ENCODE measurements around the gene TCFL5.

Gene TCFL5

GRCh38 chr20:62832212-62832922 lies 29.3 kb downstream of the TCFL5 start:
- DNase-seq, result no peak

DNA sequence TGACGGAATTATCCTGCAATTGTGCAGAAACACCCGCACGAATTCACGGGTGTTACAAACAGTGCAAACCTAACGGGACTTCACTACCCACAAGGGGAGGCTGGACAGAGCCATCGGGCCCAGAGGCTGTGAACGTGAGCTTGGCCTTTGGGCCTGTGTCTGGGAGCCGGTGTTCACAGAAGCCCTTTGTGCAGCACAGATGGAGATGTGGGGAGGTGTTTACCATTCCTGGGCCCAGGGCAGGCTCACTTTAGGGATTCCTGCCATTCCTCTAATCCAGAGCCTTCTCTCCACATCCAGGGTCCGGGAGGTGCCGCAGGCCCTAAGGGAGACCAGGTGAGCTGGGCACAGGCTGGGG lies 29.8 kb downstream of the TCFL5 start:
- DNase-seq, result no peak

- DNase-seq, result peak; percentile 22
These were observed 30.2 kb downstream of the TCFL5 start for GRCh38 chr20:62831361-62831788.

DNA sequence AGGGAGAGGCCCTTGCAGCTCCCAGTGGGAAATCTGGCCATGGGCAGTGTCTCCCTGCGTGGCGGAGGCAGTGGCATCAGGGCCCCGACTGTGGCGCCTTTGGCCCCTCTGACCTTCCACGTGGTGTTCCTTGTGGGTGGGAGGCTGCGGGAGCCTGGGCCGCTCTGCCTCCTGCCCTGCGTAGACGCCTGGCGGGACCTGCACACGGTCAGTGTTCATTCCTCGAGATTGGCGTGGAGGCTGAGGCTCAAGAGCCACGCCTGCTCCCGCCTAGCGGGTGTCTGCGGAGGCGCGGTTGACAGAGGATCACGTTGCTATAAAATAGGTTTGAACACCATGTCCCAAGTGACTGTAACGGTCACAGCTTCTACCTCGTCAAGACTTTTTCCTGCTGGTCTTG lies 30.8 kb downstream of the TCFL5 start:
- DNase-seq, result peak; percentile 50

DNA sequence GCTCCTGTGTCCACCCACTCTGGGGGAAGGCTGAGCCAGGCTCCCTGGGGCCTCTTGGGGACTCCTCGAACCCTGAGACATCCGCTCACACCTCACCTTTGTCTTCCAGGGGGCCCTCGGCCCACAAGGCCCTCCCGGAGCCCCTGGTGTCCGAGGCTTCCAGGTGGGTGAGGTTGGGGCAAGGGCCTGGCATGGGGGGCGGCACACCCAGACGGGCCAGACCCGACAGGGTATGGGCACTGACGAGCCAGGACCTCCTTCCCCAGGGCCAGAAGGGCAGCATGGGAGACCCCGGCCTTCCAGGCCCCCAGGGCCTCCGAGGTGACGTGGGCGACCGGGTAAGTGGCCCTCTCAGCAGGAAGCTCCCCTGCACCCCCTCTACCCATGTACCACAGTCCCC lies 31.4 kb downstream of the TCFL5 start:
- DNase-seq, result no peak

DNA sequence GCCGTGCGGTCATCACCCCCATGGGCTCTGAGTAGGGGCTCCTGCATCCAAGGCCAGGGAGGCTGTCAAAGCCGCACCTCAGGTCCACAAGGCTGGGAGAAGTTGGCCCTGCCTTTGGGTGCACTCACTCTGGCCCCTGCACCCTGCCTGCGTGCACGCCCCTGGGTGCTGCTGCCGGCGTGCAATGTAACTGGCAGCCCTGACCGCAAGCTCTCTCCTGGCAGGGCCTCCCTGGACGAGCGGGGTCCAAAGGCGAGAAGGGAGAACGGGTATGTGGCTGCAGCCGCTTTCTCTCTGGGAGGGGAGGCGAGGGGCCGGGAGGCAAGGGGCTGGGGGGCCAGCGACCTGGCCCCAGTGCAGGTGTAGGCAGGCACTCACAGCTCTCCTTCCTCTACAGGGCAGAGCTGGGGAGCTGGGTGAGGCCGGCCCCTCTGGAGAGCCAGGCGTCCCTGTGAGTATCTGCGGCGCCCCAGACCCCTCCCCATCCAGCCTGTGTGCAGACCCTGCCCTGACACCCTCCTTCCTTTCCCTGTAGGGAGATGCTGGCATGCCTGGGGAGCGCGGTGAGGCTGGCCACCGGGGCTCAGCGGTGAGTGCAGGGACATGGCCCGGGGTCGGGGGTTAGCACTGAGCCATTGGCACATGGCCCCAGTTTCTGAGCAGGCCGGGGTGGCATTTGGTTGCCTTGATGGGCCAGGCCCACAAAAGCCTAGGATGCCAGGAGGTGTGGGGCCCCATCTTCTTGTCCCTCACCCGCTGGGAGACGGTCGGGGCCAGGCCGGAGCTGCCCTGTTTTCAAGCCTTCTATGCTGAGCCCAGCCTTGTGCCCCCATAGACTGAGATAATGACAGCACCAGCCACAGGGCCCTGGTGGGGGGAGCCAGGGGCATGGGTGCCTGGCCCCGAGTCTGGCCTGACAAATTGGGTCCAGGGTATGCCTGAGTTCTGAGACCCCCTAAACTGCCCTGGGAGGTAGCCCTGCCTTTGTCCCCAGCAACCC lies 32.1 kb downstream of the TCFL5 start:
- no peak for DNase-seq

GRCh38 chr20:62828511-62829230 lies 33.0 kb downstream of the TCFL5 start:
- no peak for DNase-seq

DNA sequence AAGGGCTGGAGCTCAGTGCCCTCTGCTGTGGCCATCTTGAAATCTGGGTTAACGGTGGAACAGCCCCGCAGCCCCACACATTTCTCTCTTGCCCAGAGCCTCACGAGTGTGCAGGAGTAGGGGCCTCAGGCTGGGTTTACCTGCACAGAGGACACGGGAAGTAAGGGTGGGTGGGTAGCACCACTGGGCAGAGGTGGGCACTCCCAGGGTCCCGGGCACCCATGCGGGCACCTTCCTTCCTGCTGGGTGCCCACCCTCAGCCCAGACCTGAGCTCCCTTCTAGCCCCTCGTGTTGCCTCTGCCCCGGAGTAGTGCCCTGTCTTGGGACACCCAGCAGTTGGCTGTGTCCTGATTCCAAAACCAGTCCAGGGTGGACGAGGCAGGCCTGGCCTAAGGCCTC lies 33.6 kb downstream of the TCFL5 start:
- DNase-seq, result no peak

DNA sequence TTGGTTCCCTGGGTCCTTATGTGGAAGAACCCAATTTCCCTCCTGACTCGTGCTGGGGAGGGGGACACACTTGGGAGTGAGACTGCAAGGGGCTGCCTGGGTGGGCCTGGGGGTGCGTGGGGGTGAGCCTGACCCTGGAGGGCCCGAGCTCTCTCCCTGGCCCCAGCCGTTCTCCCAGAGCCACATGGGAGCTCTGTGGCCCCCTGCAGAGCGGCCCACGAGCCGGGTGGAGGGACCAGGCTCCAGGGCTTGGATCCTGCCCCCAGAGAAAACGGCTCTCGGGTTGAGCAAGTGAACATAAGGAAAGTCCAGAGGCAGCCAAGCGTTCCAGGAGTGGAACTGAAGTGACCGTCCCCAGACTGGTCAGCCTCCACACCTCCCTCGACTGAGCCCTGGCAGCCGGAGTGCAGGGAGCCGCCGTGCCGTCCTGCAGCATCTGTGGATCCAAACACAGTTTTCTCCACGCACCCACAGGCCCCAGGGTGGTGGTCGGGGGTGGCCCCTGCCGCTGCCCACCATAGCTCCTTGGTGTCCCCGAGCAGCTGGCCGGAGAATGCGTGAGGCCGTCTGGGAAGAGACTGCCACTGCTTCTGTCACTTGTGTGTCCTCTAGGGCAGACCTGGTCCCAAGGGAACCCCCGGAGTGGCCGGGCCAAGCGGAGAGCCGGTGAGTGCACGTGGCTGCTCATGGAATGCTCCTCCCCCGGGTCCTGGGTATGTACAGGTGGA lies 34.1 kb downstream of the TCFL5 start:
- peak; percentile 21 for DNase-seq

DNA sequence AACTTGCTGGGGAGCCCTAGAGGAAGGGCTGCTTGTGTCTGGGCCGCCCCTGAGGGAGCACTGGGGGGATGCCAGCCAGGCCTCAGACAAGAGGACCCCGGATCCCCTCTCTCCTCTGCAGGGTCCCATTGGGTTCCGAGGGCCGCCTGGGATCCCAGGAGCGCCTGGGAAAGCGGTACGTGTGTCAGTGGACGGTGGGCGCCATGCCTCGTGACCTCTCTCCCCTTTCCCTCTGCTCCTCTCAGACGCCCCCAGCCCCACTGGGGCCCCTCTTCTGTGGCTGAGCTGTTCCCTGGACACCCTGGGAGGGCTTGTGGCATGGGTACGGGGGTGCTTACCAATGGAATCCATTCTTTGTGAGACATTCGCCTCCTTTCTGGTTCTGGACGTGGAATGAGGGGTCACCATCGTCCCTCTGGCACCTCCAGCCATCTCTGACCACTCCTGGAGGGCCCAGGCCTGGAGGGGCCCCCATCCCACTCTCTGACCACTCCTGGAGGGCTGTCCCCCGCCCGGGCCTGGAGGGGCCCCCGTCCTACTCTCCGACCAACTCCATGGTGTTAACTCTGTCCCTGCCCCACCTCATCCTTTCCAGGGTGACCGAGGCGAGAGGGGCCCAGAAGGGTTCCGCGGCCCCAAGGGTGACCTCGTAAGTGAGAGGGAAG lies 34.8 kb downstream of the TCFL5 start:
- DNase-seq, result no peak

- DNase-seq, result no peak
These were observed 35.5 kb downstream of the TCFL5 start for GRCh38 chr20:62825986-62826645.

DNA sequence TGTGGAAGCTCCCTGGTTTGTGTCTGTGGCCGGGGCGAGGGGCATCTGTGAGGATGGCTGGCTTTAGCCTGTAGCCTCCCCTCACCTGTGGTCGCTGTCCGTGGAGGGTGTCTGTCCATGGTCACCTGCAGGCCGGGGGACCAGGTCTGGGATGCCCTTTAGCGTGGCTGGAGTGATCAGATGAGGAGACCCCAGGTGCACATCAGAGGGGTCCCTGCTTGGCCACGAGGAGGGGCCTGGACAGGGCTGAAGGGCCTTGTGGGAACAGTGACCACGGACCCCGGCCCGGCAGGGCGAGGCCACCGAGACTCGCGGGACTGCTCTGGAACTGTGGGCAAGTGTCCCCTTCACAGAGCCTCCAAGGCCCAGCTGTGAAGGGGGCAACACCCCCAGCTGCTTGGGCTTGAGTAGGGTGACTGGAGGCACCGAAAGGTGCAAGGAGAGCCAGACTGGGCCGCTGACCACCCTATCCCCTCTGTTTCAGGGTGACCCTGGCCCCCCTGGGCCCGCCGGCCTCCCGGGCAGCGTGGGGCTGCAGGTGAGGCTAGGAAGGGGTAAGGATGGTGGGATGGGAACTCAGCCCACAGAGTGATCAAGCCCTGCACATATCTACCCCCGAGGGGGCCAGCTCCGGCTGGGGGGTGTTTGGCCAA lies 36.2 kb downstream of the TCFL5 start:
- DNase-seq, result peak; percentile 36

GRCh38 chr20:62824476-62825332 lies 36.9 kb downstream of the TCFL5 start:
- DNase-seq, result no peak

- DNase-seq, result no peak
These were observed 37.7 kb downstream of the TCFL5 start for GRCh38 chr20:62823688-62824475.

DNA sequence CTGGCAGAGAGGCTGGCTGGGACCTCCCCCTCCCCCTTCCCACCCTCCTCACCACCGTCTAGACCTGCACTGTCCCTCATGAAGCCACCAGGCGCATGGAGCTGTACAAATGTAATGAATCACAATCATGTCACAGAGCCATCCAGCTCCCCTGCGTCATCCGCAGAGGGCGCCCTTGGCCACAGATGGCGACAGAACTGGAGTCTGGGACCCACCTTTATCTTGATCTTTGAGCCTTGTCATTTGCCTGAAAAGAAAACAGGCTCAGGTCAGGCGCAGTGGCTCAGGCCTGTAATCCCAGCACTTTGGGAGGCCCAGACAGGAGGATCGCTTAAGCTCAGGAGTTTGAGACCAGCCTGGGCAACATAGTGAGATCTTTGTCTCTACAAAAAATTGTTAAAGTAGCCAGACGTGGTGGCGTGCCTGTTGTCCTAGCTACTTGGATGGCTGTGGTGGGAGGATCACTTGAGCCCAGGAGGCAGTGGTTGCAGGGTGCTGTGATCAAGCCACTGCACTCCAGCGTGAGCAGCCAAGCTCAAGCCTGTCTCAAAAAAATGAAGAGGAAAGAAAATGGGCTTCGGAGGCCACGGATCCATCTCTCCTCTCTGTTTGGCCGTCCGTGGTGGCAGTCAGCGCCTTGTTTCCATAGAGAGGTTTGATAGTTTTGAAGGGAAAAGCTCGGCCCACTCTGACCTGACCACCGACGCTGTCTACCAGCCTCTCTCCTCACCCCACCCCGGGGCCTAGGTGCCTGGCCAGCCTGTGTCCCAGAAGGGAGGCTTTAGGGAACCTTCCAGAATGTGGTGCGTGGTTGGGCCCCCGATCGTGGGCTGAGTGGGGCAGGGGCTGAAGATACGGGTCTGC lies 38.6 kb downstream of the TCFL5 start:
- peak; percentile 40 for DNase-seq

- no peak for DNase-seq
These were observed 39.3 kb downstream of the TCFL5 start for GRCh38 chr20:62822239-62822787.

GRCh38 chr20:62821726-62822210 lies 39.9 kb downstream of the TCFL5 start:
- no peak for DNase-seq

Data from retina (tissue), 1 donor.